NCI-H2107 treated with DMSO at 0.1 percent for 48 hours (cell line): ENCODE data around the gene FYCO1.
"Not testable (repeated sequence)": the region's sequence is repeated elsewhere in the genome, so short reads cannot be mapped to it uniquely, and the experiment has no call there.

Source experiments
- DNase-seq: peaks from one replicate; lab custom pipeline; 2025; ENCODE audit not compliant: unreplicated experiment; lab: John Stamatoyannopoulos, UW

Gene FYCO1

GRCh38 chr3:46010519-46011113, 15.0 kb upstream of the FYCO1 start:
- DNase-seq: no peak

- DNase-seq: no peak
These were observed 12.4 kb upstream of the FYCO1 start for GRCh38 chr3:46008058-46008457.

- DNase-seq: no peak
These were observed 11.7 kb upstream of the FYCO1 start for GRCh38 chr3:46007280-46007679.

- DNase-seq: no peak
These were observed 10.8 kb upstream of the FYCO1 start for GRCh38 chr3:46006238-46007032.

- not testable (repeated sequence) for DNase-seq
These were observed 8.1 kb upstream of the FYCO1 start for GRCh38 chr3:46003706-46004105.

- DNase-seq: no peak
These were observed 5.6 kb upstream of the FYCO1 start for GRCh38 chr3:46001178-46001577.

- DNase-seq: no peak
These were observed 2.3 kb upstream of the FYCO1 start for GRCh38 chr3:45997942-45998341.

GRCh38 chr3:45997499-45997898, 1.9 kb upstream of the FYCO1 start:
- not testable (repeated sequence) for DNase-seq

- peak; percentile 41 for DNase-seq
These were observed 997 bp downstream of the FYCO1 start for GRCh38 chr3:45994419-45995235.

- no peak for DNase-seq
These were observed 2.1 kb downstream of the FYCO1 start for GRCh38 chr3:45993421-45994027.

GRCh38 chr3:45992821-45993221, 2.8 kb downstream of the FYCO1 start:
- no peak for DNase-seq

- DNase-seq: no peak
These were observed 3.4 kb downstream of the FYCO1 start for GRCh38 chr3:45992133-45992729.

- DNase-seq: no peak
These were observed 4.3 kb downstream of the FYCO1 start for GRCh38 chr3:45991341-45991740.

- no peak for DNase-seq
These were observed 5.4 kb downstream of the FYCO1 start for GRCh38 chr3:45990181-45990580.

GRCh38 chr3:45988804-45989203, 6.8 kb downstream of the FYCO1 start:
- no peak for DNase-seq

- no peak for DNase-seq
These were observed 7.3 kb downstream of the FYCO1 start for GRCh38 chr3:45988362-45988761.

- no peak for DNase-seq
These were observed 8.0 kb downstream of the FYCO1 start for GRCh38 chr3:45987368-45988291.

- DNase-seq: no peak
These were observed 9.2 kb downstream of the FYCO1 start for GRCh38 chr3:45986303-45986982.

GRCh38 chr3:45985532-45986302, 9.9 kb downstream of the FYCO1 start:
- DNase-seq: no peak
